ENCODE results near the gene IL1R2. TPM values are rescaled to one million over a fixed set of nuclear protein-coding genes. Genes with fewer than 3 reads are reported as not detected.

IL1R2 gene
- total RNA-seq, 2 donors from 2014 or later: 0.73 TPM; not detected in 1

DNA sequence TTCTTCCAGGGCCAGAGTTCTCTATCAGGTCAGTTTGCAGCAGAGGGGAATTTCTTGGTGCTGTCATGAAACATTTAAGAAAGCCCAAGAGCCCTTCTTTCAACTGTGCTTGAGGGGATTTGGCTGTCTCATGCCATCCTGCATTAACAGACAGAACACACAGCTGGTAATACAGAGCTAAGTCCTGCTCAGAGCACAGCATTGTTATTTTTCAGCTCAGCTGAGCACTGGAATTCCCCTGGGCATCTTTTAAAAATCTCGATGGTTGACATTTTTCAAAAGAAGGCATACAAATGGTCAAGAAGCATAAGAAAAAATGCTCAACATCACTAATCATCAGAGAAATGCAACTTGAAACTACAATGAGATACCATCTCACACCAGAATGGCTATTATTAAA, 14.9 kb upstream of the IL1R2 start:
- Histone ChIP-seq H3K4me3 (ENCODE audit: low read length) (no peak overlapping the region), H3K36me3 (ENCODE audit: control insufficient read depth, insufficient read depth, low read length) (no peaks in the 10 kb centered on the region), H3K9ac (ENCODE audit: extremely low read depth, low read length, poor library complexity, severe bottlenecking) (no peak overlapping the region), H3K27ac (ENCODE audit: low read depth, low read length) (no peak overlapping the region), H3K27me3 (ENCODE audit: control insufficient read depth, insufficient read depth, low read length, poor library complexity, severe bottlenecking) (no peaks in the 10 kb centered on the region), H3K9me3 (ENCODE audit: control insufficient read depth, low read length) (no peaks in the 10 kb centered on the region), H3K4me1 (ENCODE audit: control insufficient read depth, insufficient read depth, low read length) (no peaks in the 10 kb centered on the region)
- Mint-ChIP-seq H3K4me3 (no peak overlapping the region), H3K27me3 (ENCODE audit: insufficient read depth) (no peaks in the 10 kb centered on the region), H3K4me1 (no peaks in the 10 kb centered on the region), H3K36me3 (ENCODE audit: low read depth) (no peaks in the 10 kb centered on the region), H3K27ac (no peak overlapping the region), H3K9me3 (no peaks in the 10 kb centered on the region)
- WGBS, 2 experiments (ENCODE audit: insufficient coverage in 1 of 2, insufficient read length in 1 of 2): 92 to 100% methylated on average over 1 of the region's 1 CpG
- TF ChIP-seq, protein P1, sequence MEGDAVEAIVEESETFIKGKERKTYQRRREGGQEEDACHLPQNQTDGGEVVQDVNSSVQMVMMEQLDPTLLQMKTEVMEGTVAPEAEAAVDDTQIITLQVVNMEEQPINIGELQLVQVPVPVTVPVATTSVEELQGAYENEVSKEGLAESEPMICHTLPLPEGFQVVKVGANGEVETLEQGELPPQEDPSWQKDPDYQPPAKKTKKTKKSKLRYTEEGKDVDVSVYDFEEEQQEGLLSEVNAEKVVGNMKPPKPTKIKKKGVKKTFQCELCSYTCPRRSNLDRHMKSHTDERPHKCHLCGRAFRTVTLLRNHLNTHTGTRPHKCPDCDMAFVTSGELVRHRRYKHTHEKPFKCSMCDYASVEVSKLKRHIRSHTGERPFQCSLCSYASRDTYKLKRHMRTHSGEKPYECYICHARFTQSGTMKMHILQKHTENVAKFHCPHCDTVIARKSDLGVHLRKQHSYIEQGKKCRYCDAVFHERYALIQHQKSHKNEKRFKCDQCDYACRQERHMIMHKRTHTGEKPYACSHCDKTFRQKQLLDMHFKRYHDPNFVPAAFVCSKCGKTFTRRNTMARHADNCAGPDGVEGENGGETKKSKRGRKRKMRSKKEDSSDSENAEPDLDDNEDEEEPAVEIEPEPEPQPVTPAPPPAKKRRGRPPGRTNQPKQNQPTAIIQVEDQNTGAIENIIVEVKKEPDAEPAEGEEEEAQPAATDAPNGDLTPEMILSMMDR (conservative IDR thresholded peaks at IDR 0.05): no peak
- no peak for DNase-seq

DNA sequence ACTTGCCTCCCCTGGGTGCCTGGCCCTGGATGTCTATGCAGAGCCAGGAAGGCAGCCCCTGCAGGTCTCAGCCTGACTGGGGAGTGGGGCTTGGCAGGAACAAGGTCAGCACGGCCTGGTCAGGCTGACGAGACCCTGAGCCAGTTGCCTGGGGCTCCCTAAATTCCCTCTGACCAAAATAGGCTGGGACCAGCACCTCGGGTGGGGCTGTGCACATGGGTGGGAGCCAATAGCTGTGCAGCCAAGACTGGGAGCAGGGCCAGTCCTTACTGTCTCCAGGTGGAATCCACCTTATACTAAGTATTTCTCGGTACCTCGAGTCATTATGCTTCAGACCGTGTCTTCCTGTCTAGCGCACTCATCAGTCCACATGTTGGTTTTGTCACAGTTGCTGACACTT, 11.4 kb upstream of the IL1R2 start:
- Histone ChIP-seq H3K27ac (ENCODE audit: low read depth, low read length) (no peak overlapping the region), H3K9ac (ENCODE audit: extremely low read depth, low read length, poor library complexity, severe bottlenecking) (no peak overlapping the region), H3K9me3 (ENCODE audit: control insufficient read depth, low read length) (no peaks in the 10 kb centered on the region), H3K27me3 (ENCODE audit: control insufficient read depth, insufficient read depth, low read length, poor library complexity, severe bottlenecking) (no peaks in the 10 kb centered on the region), H3K4me1 (ENCODE audit: control insufficient read depth, insufficient read depth, low read length) (peaks cover 3% of the 10 kb centered on the region), H3K36me3 (ENCODE audit: control insufficient read depth, insufficient read depth, low read length) (no peaks in the 10 kb centered on the region), H3K4me3 (ENCODE audit: low read length) (no peak overlapping the region)
- 95 to 98% methylated on average over 6 to 7 of the region's 7 CpGs for WGBS, 2 experiments (ENCODE audit: insufficient coverage in 1 of 2, insufficient read length in 1 of 2)
- H3K27me3 Mint-ChIP-seq (ENCODE audit: insufficient read depth): no peaks in the 10 kb centered on the region
- H3K27ac Mint-ChIP-seq: no peak overlapping the region
- H3K4me3 Mint-ChIP-seq: no peak overlapping the region
- H3K4me1 Mint-ChIP-seq: peaks cover 17% of the 10 kb centered on the region
- no peaks in the 10 kb centered on the region for H3K9me3 Mint-ChIP-seq
- H3K36me3 Mint-ChIP-seq (ENCODE audit: low read depth): no peaks in the 10 kb centered on the region
- no peak for DNase-seq
- TF ChIP-seq, protein P1 (conservative IDR thresholded peaks at IDR 0.05): no peak

DNA sequence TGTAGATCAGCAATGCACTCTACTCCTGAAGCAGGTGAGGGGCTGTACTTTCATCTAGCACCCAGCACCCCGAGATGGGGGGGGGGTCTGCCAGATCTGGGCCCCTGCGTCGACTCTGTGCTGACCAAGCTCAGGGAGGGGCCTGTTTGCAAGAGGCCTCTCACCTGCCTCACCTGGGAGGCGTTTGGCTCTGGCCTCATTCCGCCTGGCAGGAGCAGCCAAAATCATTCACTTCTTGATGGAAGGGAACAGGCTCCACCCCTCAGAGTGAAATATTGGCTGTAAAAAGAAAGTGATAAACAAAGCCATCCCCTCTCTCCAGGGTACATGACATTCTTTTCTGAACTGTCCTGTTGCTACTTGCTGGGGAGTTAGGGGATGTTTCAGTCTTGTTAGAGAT, 10.7 kb upstream of the IL1R2 start:
- Histone ChIP-seq H3K27ac (ENCODE audit: low read depth, low read length) (no peak overlapping the region), H3K4me1 (ENCODE audit: control insufficient read depth, insufficient read depth, low read length) (peaks cover 3% of the 10 kb centered on the region), H3K9me3 (ENCODE audit: control insufficient read depth, low read length) (no peaks in the 10 kb centered on the region), H3K27me3 (ENCODE audit: control insufficient read depth, insufficient read depth, low read length, poor library complexity, severe bottlenecking) (no peaks in the 10 kb centered on the region), H3K4me3 (ENCODE audit: low read length) (no peak overlapping the region), H3K9ac (ENCODE audit: extremely low read depth, low read length, poor library complexity, severe bottlenecking) (no peak overlapping the region), H3K36me3 (ENCODE audit: control insufficient read depth, insufficient read depth, low read length) (no peaks in the 10 kb centered on the region)
- Mint-ChIP-seq H3K36me3 (ENCODE audit: low read depth) (no peaks in the 10 kb centered on the region), H3K27me3 (ENCODE audit: insufficient read depth) (no peaks in the 10 kb centered on the region), H3K4me3 (no peak overlapping the region), H3K27ac (no peak overlapping the region), H3K4me1 (peaks cover 24% of the 10 kb centered on the region), H3K9me3 (no peaks in the 10 kb centered on the region)
- 86 to 89% methylated on average over 2 to 5 of the region's 5 CpGs for WGBS, 2 experiments (ENCODE audit: insufficient coverage in 1 of 2, insufficient read length in 1 of 2)
- TF ChIP-seq, protein P1 (conservative IDR thresholded peaks at IDR 0.05): no peak
- no peak for DNase-seq

Data from endodermal cell (in vitro differentiated cells).